A549 (cell line): ENCODE measurements around the gene NAP1L1.

ENCODE experiments used
- BHLHE40 ChIP-seq: IDR thresholded peaks from 2 replicates; pipeline ENCODE4 v1.6.1; 2012; ENCODE audit warnings: low read depth, low read length, inconsistent platforms
- JUN ChIP-seq, 2 experiments: fragments of >200 bp; sonication (Bioruptor Twin); formaldehyde crosslinking; IDR thresholded peaks; 2 replicates in 1 of 2; 3 replicates in 1 of 2; pipeline ENCODE4 v1.6.1; 2016 to 2017
- JUNB ChIP-seq: fragments of >200 bp; sonication (Bioruptor Twin); formaldehyde crosslinking; IDR thresholded peaks from 2 replicates; pipeline ENCODE4 v1.6.1; 2016
- KDM1A ChIP-seq: fragments of 200-600 bp; sonication (generic); IDR thresholded peaks from 2 replicates; pipeline ENCODE4 v1.6.1; 2016; ENCODE audit warnings: low read depth, mild to moderate bottlenecking
- NR3C1 ChIP-seq: fragments of >200 bp; sonication (Bioruptor Twin); formaldehyde crosslinking; IDR thresholded peaks from 3 replicates; pipeline ENCODE4 v1.6.1; 2017
- POLR2A ChIP-seq: IDR thresholded peaks from 2 replicates; pipeline ENCODE4 v1.6.1; 2012; ENCODE audit warnings: mild to moderate bottlenecking, low read length
- RNF2 ChIP-seq: fragments of 200-600 bp; sonication (generic); IDR thresholded peaks from 2 replicates; pipeline ENCODE4 v1.6.1; 2016; ENCODE audit warnings: low read depth, mild to moderate bottlenecking, antibody characterized with exemption, moderate library complexity, borderline replicate concordance
- ZFP36 ChIP-seq: fragments of 450-650 bp; IDR thresholded peaks from 2 replicates; pipeline ENCODE4 v1.6.1; 2014; ENCODE audit warnings: borderline replicate concordance; ENCODE audit not compliant: partially characterized antibody
- TF ChIP-seq, protein P1 (sequence below): fragments of >200 bp; sonication (Bioruptor Twin); formaldehyde crosslinking; IDR thresholded peaks from 3 replicates; pipeline ENCODE4 v1.5.1; 2016
- TF ChIP-seq, protein P2 (sequence below): fragments of 150-350 bp; IDR thresholded peaks from 2 replicates; pipeline ENCODE4 v1.6.1; 2014; ENCODE audit warnings: low read depth, mild to moderate bottlenecking, low read length
- TF ChIP-seq, protein P3 (sequence below): fragments of 200-600 bp; sonication (generic); IDR thresholded peaks from 2 replicates; pipeline ENCODE4 v1.6.1; 2016; ENCODE audit warnings: antibody characterized with exemption, mild to moderate bottlenecking, moderate library complexity
- TF ChIP-seq, protein P4 (sequence below): IDR thresholded peaks from 2 replicates; pipeline ENCODE4 v1.6.1; 2012
- TF ChIP-seq, protein P5 (sequence below): fragments of 250-450 bp; sonication (Bioruptor Pico); IDR thresholded peaks from 2 replicates; pipeline ENCODE4 v1.5.0; 2021; ENCODE audit warnings: mild to moderate bottlenecking, moderate library complexity, borderline replicate concordance

DNA sequence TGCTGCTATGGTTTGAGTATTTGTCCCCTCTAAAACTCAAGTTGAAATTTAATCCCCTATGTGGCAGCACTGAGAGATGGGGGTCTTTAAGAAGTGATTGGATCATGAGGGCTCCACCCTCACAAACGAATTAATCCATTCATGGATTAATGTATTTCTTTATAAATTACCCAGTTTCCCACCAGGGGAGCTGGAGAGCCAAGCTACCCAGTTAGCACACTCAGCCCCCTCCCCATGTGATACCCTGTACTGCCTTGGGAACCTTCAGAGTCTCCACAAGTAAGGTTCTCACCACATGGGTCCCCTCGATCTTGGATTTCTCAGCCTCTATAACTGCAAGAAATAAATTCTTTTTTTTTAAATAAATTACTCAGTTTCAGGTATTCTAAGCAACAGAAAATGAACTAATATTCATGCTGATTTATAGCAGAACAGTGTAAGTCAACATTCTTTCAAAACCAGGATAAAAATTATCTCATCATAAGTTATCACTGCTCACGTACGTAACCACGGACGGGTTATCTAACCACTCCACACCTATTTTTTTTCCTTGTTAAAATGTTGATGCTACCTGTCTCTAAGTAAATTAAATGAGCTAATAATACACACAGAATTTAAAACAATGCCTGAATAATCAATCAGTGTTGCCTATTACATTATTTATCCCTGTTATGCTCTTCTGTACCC is 3.6 kb downstream of the NAP1L1 start:
- TF ChIP-seq, protein P1, sequence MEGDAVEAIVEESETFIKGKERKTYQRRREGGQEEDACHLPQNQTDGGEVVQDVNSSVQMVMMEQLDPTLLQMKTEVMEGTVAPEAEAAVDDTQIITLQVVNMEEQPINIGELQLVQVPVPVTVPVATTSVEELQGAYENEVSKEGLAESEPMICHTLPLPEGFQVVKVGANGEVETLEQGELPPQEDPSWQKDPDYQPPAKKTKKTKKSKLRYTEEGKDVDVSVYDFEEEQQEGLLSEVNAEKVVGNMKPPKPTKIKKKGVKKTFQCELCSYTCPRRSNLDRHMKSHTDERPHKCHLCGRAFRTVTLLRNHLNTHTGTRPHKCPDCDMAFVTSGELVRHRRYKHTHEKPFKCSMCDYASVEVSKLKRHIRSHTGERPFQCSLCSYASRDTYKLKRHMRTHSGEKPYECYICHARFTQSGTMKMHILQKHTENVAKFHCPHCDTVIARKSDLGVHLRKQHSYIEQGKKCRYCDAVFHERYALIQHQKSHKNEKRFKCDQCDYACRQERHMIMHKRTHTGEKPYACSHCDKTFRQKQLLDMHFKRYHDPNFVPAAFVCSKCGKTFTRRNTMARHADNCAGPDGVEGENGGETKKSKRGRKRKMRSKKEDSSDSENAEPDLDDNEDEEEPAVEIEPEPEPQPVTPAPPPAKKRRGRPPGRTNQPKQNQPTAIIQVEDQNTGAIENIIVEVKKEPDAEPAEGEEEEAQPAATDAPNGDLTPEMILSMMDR: no peak
- TF ChIP-seq JUN (IDR thresholded peaks at IDR 0.05): no peak
- no peak for TF ChIP-seq POLR2A
- TF ChIP-seq, protein P2, sequence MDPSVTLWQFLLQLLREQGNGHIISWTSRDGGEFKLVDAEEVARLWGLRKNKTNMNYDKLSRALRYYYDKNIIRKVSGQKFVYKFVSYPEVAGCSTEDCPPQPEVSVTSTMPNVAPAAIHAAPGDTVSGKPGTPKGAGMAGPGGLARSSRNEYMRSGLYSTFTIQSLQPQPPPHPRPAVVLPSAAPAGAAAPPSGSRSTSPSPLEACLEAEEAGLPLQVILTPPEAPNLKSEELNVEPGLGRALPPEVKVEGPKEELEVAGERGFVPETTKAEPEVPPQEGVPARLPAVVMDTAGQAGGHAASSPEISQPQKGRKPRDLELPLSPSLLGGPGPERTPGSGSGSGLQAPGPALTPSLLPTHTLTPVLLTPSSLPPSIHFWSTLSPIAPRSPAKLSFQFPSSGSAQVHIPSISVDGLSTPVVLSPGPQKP: no peak
- no peak for TF ChIP-seq ZFP36
- TF ChIP-seq KDM1A: no peak
- TF ChIP-seq, protein P3, sequence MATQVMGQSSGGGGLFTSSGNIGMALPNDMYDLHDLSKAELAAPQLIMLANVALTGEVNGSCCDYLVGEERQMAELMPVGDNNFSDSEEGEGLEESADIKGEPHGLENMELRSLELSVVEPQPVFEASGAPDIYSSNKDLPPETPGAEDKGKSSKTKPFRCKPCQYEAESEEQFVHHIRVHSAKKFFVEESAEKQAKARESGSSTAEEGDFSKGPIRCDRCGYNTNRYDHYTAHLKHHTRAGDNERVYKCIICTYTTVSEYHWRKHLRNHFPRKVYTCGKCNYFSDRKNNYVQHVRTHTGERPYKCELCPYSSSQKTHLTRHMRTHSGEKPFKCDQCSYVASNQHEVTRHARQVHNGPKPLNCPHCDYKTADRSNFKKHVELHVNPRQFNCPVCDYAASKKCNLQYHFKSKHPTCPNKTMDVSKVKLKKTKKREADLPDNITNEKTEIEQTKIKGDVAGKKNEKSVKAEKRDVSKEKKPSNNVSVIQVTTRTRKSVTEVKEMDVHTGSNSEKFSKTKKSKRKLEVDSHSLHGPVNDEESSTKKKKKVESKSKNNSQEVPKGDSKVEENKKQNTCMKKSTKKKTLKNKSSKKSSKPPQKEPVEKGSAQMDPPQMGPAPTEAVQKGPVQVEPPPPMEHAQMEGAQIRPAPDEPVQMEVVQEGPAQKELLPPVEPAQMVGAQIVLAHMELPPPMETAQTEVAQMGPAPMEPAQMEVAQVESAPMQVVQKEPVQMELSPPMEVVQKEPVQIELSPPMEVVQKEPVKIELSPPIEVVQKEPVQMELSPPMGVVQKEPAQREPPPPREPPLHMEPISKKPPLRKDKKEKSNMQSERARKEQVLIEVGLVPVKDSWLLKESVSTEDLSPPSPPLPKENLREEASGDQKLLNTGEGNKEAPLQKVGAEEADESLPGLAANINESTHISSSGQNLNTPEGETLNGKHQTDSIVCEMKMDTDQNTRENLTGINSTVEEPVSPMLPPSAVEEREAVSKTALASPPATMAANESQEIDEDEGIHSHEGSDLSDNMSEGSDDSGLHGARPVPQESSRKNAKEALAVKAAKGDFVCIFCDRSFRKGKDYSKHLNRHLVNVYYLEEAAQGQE: no peak
- TF ChIP-seq, protein P4, sequence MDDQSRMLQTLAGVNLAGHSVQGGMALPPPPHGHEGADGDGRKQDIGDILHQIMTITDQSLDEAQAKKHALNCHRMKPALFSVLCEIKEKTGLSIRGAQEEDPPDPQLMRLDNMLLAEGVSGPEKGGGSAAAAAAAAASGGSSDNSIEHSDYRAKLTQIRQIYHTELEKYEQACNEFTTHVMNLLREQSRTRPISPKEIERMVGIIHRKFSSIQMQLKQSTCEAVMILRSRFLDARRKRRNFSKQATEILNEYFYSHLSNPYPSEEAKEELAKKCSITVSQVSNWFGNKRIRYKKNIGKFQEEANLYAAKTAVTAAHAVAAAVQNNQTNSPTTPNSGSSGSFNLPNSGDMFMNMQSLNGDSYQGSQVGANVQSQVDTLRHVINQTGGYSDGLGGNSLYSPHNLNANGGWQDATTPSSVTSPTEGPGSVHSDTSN: no peak
- no peak for TF ChIP-seq BHLHE40
- TF ChIP-seq, protein P5, sequence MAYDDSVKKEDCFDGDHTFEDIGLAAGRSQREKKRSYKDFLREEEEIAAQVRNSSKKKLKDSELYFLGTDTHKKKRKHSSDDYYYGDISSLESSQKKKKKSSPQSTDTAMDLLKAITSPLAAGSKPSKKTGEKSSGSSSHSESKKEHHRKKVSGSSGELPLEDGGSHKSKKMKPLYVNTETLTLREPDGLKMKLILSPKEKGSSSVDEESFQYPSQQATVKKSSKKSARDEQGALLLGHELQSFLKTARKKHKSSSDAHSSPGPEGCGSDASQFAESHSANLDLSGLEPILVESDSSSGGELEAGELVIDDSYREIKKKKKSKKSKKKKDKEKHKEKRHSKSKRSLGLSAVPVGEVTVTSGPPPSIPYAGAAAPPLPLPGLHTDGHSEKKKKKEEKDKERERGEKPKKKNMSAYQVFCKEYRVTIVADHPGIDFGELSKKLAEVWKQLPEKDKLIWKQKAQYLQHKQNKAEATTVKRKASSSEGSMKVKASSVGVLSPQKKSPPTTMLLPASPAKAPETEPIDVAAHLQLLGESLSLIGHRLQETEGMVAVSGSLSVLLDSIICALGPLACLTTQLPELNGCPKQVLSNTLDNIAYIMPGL (CRISPR knock-in tag): no peak
- no peak for TF ChIP-seq NR3C1
- no peak for TF ChIP-seq RNF2
- TF ChIP-seq JUNB: no peak
